GM12873 (cell line): ENCODE measurements around the gene WWOX.

Experiments used
- CTCF ChIP-seq: IDR thresholded peaks from 2 replicates; pipeline ENCODE4 v1.5.1; 2012; ENCODE audit warnings: low read depth, mild to moderate bottlenecking, moderate library complexity, low read length, control low read depth; ENCODE audit not compliant: insufficient read depth; ENCODE audit errors: missing control alignments

Gene WWOX

DNA sequence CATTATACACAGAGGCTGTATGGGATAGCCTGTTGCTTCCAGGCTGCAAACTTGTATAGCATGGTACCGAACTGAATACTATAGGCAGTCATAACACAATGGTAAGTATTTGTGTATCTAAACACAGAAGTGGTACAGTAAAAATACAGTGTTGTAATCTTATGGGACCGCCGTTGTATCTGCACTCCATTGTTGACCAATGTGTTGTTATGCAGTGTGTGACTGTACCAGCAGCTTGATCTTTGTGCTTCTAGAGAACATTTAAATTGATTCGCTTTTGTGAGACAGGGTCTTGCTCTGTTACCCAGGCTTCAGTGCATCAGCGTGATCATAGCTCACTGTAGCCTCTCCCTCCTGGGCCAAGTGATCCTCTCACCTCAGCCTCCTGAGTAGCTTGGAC is 31.5 kb downstream of the WWOX start:
- no peak for TF ChIP-seq CTCF

DNA sequence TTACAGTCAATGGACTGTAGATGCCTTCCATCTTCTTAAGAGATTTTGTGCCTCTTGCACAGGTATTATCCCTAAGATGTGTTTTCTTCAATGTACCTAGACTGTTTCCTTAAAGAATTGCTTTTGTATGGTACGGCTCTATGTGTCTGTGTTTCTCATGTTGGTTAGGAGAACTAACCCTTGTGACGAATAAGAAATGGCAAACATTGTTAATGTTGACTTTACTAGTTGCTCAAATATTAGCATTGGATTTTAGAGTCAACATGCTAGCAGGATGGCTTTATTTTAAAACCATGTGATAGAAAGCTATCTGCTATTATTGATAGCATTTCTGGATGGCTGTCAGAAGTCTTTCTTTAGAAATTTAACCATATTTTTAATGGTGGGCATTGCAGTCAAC is 34.5 kb downstream of the WWOX start:
- TF ChIP-seq CTCF = no peak

GRCh38 chr16:78134944-78135619 is 35.6 kb downstream of the WWOX start:
- no peak for TF ChIP-seq CTCF

- TF ChIP-seq CTCF = no peak
Measured at GRCh38 chr16:78137179-78137578, 37.7 kb downstream of the WWOX start.

DNA sequence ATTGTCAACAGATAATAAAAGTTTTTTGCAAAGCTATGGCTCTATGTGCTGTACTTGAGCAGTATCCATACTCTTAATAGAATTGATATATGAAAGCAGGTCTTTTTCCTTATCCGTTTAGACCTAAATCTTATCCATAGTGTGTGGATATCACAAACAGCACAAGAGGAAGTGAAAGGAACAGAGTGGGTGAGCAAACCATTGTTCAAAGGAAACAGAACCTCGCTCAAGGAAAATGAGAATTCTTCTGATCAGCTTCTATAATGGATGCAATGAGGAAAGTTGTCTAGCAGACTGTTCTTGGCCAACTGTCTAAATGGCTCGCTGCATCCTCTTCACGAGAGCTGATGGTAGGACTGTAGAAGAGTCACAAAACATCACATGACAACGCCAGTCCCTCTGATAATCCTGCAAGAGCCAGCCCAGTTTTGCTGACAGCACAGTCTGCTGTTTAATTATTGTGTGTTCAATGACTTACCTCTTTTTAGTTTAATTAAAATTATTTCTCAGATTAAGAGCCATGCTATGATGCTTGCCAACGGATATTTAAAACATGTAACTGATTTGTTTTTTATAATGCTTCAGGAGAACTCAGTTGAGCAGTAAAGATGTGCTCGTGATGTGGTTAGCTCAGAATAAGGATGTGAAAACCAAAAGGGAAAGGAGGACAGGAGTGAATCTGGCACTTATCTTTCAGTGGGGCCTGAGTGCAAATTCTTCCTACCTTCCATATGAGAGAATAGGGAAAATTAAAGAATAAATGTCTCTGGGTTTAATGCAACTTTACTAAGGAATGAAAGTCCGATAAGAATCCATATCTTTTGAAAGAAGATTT is 38.5 kb downstream of the WWOX start:
- TF ChIP-seq CTCF = no peak

- TF ChIP-seq CTCF = no peak
Measured at GRCh38 chr16:78140818-78141466, 41.5 kb downstream of the WWOX start.

DNA sequence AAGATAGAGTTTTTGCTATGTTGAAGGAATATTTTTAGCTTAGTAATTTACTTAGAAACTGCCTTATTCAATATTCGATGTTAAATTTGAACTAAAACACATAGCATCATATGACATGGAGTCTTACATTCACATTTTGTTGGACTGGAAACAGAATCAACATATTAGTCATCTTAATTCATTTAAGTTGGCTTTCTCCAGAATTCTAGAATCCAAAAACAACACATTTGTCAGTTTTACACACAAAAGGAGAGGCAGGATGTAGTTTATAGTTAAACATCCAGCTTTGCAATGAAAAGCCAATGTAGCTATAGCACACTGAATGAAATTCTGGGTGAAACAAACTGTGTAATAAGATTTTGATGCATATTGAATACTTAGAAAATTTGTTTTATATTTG is 43.3 kb downstream of the WWOX start:
- no peak for TF ChIP-seq CTCF
